Esophagus squamous epithelium (tissue), 4 donors: ENCODE results near the gene PROCR.

Experiments used
- POLR2A ChIP-seq, 4 donors: fragments of 450-650 bp; IDR thresholded peaks; one replicate each; pipeline ENCODE4 v1.6.1; 2017; ENCODE audit warnings: antibody characterized with exemption in 4 of 4, mild to moderate bottlenecking in 4 of 4, moderate library complexity in 3 of 4
- TF ChIP-seq, protein P1 (sequence below), 6 experiments: fragments of 450-650 bp in 4 of 6; fragments of 200-600 bp in 2 of 6; sonication (generic) in 2 of 6; IDR thresholded peaks; one replicate each; pipeline ENCODE4 v1.5.1; 2016 to 2019; ENCODE audit warnings: antibody characterized with exemption in 6 of 6, mild to moderate bottlenecking in 4 of 6, moderate library complexity in 4 of 6

GRCh38 chr20:35131934-35132333, 39.9 kb upstream of the PROCR start:
- TF ChIP-seq, protein P1, sequence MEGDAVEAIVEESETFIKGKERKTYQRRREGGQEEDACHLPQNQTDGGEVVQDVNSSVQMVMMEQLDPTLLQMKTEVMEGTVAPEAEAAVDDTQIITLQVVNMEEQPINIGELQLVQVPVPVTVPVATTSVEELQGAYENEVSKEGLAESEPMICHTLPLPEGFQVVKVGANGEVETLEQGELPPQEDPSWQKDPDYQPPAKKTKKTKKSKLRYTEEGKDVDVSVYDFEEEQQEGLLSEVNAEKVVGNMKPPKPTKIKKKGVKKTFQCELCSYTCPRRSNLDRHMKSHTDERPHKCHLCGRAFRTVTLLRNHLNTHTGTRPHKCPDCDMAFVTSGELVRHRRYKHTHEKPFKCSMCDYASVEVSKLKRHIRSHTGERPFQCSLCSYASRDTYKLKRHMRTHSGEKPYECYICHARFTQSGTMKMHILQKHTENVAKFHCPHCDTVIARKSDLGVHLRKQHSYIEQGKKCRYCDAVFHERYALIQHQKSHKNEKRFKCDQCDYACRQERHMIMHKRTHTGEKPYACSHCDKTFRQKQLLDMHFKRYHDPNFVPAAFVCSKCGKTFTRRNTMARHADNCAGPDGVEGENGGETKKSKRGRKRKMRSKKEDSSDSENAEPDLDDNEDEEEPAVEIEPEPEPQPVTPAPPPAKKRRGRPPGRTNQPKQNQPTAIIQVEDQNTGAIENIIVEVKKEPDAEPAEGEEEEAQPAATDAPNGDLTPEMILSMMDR (IDR thresholded peaks at IDR 0.05): no peak
- no peak for TF ChIP-seq POLR2A (IDR thresholded peaks at IDR 0.05)
